Lower leg skin (tissue), 3 donors: ENCODE measurements around the gene KRT39.

Experiments
- POLR2A ChIP-seq, 2 donors: fragments of 450-650 bp; IDR thresholded peaks; one replicate each; pipeline ENCODE4 v1.6.1; 2016 to 2017; ENCODE audit warnings: antibody characterized with exemption in 2 of 2, mild to moderate bottlenecking in 1 of 2, moderate library complexity in 1 of 2
- TF ChIP-seq, protein P1 (sequence below), 3 donors: fragments of 450-650 bp; IDR thresholded peaks; one replicate each; pipeline ENCODE4 v1.5.1; 2016; ENCODE audit warnings: antibody characterized with exemption in 3 of 3, mild to moderate bottlenecking in 3 of 3, moderate library complexity in 2 of 3

DNA sequence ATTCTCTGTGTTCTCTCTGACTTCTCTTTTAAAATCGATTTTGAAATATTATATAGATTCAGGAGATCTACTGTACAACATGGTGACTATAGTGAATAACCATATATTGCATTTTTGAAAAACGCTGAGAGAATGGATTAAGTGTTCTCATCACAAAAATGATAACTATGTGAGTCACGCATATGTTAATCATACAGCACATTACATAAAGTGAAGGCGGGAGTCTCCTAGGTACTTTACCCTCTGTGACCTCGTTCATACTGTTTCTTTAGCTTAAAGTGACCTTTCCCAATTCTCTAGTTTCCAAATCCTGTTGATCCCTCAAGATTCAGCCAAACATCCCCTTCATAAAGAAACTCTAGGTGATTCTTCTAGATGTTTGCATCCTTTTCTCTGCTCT, 36.1 kb upstream of the KRT39 start:
- no peak for TF ChIP-seq POLR2A (IDR thresholded peaks at IDR 0.05)
- TF ChIP-seq, protein P1, sequence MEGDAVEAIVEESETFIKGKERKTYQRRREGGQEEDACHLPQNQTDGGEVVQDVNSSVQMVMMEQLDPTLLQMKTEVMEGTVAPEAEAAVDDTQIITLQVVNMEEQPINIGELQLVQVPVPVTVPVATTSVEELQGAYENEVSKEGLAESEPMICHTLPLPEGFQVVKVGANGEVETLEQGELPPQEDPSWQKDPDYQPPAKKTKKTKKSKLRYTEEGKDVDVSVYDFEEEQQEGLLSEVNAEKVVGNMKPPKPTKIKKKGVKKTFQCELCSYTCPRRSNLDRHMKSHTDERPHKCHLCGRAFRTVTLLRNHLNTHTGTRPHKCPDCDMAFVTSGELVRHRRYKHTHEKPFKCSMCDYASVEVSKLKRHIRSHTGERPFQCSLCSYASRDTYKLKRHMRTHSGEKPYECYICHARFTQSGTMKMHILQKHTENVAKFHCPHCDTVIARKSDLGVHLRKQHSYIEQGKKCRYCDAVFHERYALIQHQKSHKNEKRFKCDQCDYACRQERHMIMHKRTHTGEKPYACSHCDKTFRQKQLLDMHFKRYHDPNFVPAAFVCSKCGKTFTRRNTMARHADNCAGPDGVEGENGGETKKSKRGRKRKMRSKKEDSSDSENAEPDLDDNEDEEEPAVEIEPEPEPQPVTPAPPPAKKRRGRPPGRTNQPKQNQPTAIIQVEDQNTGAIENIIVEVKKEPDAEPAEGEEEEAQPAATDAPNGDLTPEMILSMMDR (IDR thresholded peaks at IDR 0.05), result no peak
